ENCODE data around the gene DISC1. TPM values are rescaled to one million over a fixed set of nuclear protein-coding genes. Genes with fewer than 3 reads are reported as not detected.
A peak's percentile ranks its signal among the peaks of the same experiment; 100 is the strongest.

DISC1 gene
- polyA plus RNA-seq, 1 of the 3 experiments (the other 2 are of a cell fraction): 1.7 TPM

DNA sequence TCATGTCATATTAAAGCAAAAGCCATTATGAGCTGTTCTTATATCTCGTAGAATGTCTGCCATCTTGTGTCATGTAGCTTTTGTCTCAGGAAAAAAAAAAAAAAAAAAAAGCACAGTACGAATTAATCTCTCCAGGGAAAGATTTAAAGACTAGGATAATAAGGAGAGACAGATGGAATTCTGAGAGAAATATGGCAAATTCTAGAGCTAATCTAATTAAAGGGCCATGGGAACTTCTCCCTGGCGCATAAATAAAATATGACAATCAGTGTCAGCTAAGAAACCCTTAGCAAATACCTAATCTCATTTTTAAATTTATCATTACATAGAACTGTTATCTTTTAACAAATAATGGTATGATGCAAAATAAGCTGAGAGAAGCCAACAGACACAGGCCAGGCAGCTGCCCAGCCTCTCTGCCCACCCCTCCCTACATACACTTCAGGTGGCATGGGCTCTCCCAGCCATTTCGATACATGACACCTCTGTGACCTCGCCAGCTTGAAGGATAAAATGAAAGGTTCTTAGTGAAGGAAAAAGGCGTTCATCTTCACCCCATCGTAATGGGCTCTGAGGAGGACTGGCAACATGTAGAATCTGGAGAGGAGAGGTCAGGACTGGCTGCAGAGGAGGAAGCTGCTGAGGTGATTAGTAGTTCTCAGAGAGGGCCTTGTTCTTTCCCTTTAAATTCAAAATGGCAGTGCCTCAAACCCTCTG lies 39.8 kb downstream of the DISC1 start:
- Histone ChIP-seq H3K9ac (no peak overlapping the region), H3F3A (replicated peaks; ENCODE audit: insufficient read depth) (no peaks in the 10 kb centered on the region), H3K4me1 (ENCODE audit: control insufficient read depth in 1 of 2, insufficient read depth in 2 of 2, low read depth in 1 of 2, low read length in 1 of 2) (peaks cover 0 to 8% of the 10 kb centered on the region in 2 experiments; a peak in 2 of 4 replicates), H3K9me2 (no peaks in the 10 kb centered on the region), H3K4me2 (no peak overlapping the region), H4K20me1 (ENCODE audit: insufficient read depth) (no peaks in the 10 kb centered on the region), H3K36me3 (replicated peaks in 1 of 2; ENCODE audit: control insufficient read depth in 1 of 2, insufficient read depth in 2 of 2, low read length in 1 of 2) (no peaks in the 10 kb centered on the region), H3K4me3 (ENCODE audit: low read depth in 2 of 2, low read length in 1 of 2) (no peak overlapping the region), H3K9me3 (no peaks in the 10 kb centered on the region), H3K27ac (ENCODE audit: low read depth in 2 of 2, low read length in 1 of 2) (no peak overlapping the region), H2AFZ (ENCODE audit: low read depth) (no peak overlapping the region), H3K79me2 (ENCODE audit: insufficient read depth) (no peaks in the 10 kb centered on the region), H3K27me3 (ENCODE audit: insufficient read depth) (no peaks in the 10 kb centered on the region)
- TF ChIP-seq POLR2AphosphoS5 (IDR thresholded peaks at IDR 0.05; ENCODE audit: low read depth, low read length): no peak
- TF ChIP-seq RCOR1 (IDR thresholded peaks at IDR 0.05; ENCODE audit: low read length): no peak
- no peak for TF ChIP-seq TAF1 (IDR thresholded peaks at IDR 0.05; ENCODE audit: borderline replicate concordance, low read depth, low read length)
- TF ChIP-seq TEAD4 (IDR thresholded peaks at IDR 0.05; ENCODE audit: borderline replicate concordance, insufficient read depth): no peak
- TF ChIP-seq, protein P1, sequence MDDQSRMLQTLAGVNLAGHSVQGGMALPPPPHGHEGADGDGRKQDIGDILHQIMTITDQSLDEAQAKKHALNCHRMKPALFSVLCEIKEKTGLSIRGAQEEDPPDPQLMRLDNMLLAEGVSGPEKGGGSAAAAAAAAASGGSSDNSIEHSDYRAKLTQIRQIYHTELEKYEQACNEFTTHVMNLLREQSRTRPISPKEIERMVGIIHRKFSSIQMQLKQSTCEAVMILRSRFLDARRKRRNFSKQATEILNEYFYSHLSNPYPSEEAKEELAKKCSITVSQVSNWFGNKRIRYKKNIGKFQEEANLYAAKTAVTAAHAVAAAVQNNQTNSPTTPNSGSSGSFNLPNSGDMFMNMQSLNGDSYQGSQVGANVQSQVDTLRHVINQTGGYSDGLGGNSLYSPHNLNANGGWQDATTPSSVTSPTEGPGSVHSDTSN (IDR thresholded peaks at IDR 0.05): 0 out of 2 replicates have a peak, but pooled peaks have one; percentile 16
- TF ChIP-seq TCF12 (IDR thresholded peaks at IDR 0.05): no peak
- TF ChIP-seq, protein P2, sequence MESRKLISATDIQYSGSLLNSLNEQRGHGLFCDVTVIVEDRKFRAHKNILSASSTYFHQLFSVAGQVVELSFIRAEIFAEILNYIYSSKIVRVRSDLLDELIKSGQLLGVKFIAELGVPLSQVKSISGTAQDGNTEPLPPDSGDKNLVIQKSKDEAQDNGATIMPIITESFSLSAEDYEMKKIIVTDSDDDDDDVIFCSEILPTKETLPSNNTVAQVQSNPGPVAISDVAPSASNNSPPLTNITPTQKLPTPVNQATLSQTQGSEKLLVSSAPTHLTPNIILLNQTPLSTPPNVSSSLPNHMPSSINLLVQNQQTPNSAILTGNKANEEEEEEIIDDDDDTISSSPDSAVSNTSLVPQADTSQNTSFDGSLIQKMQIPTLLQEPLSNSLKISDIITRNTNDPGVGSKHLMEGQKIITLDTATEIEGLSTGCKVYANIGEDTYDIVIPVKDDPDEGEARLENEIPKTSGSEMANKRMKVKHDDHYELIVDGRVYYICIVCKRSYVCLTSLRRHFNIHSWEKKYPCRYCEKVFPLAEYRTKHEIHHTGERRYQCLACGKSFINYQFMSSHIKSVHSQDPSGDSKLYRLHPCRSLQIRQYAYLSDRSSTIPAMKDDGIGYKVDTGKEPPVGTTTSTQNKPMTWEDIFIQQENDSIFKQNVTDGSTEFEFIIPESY (IDR thresholded peaks at IDR 0.05; ENCODE audit: borderline replicate concordance, low read depth): no peak
- POLR2A ChIA-PET: no interaction called here
- no peak for DNase-seq
- WGBS (ENCODE audit: low lambda C conversion rate): 62% methylated on average over 7 of the region's 7 CpGs
- CTCF ChIA-PET: interaction anchor here (0.9 to 1.3 kb wide), 2 partner anchors 23 to 33 kb away, joined by 3 read pairs; no protein-coding TSS in a partner anchor

GRCh38 chr1:231666937-231667608 lies 40.5 kb downstream of the DISC1 start:
- no peak overlapping the region for H3K9ac ChIP-seq
- ChIA-PET CTCF (interaction anchor here (0.9 to 1.2 kb wide), 3 partner anchors 19 to 32 kb away, joined by 3 read pairs; no protein-coding TSS in a partner anchor), POLR2A (no interaction called here)
- no peak overlapping the region for H3K27ac ChIP-seq (ENCODE audit: low read depth in 2 of 2, low read length in 1 of 2)
- H3K79me2 ChIP-seq (ENCODE audit: insufficient read depth): no peaks in the 10 kb centered on the region
- H3K4me3 ChIP-seq (ENCODE audit: low read depth in 2 of 2, low read length in 1 of 2): no peak overlapping the region
- H2AFZ ChIP-seq (ENCODE audit: low read depth): no peak overlapping the region
- no peaks in the 10 kb centered on the region for H3K36me3 ChIP-seq (replicated peaks in 1 of 2; ENCODE audit: control insufficient read depth in 1 of 2, insufficient read depth in 2 of 2, low read length in 1 of 2)
- H3K4me1 ChIP-seq (ENCODE audit: control insufficient read depth in 1 of 2, insufficient read depth in 2 of 2, low read depth in 1 of 2, low read length in 1 of 2): peaks cover 0 to 8% of the 10 kb centered on the region in 2 experiments; a peak in 2 of 4 replicates
- H3K9me3 ChIP-seq: no peaks in the 10 kb centered on the region
- no peaks in the 10 kb centered on the region for H3F3A ChIP-seq (replicated peaks; ENCODE audit: insufficient read depth)
- 56% methylated on average over 1 of the region's 1 CpG for WGBS (ENCODE audit: low lambda C conversion rate)
- no peaks in the 10 kb centered on the region for H3K9me2 ChIP-seq
- no peaks in the 10 kb centered on the region for H3K27me3 ChIP-seq (ENCODE audit: insufficient read depth)
- no peaks in the 10 kb centered on the region for H4K20me1 ChIP-seq (ENCODE audit: insufficient read depth)
- DNase-seq: no peak
- no peak overlapping the region for H3K4me2 ChIP-seq
- TF ChIP-seq, protein P3, sequence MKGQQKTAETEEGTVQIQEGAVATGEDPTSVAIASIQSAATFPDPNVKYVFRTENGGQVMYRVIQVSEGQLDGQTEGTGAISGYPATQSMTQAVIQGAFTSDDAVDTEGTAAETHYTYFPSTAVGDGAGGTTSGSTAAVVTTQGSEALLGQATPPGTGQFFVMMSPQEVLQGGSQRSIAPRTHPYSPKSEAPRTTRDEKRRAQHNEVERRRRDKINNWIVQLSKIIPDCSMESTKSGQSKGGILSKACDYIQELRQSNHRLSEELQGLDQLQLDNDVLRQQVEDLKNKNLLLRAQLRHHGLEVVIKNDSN (IDR thresholded peaks at IDR 0.05; ENCODE audit: borderline replicate concordance, low read depth): no peak
- TF ChIP-seq MEF2A (IDR thresholded peaks at IDR 0.05; ENCODE audit: borderline replicate concordance, low read depth): no peak
- TF ChIP-seq SMC3 (IDR thresholded peaks at IDR 0.05; ENCODE audit: low read depth, low read length): no peak
- TF ChIP-seq, protein P1 (IDR thresholded peaks at IDR 0.05): no peak
- TF ChIP-seq JUND (IDR thresholded peaks at IDR 0.05): no peak
- TF ChIP-seq SIN3A (IDR thresholded peaks at IDR 0.05; ENCODE audit: borderline replicate concordance, low read depth, low read length): no peak
- TF ChIP-seq USF2 (IDR thresholded peaks at IDR 0.05; ENCODE audit: borderline replicate concordance, low read depth, low read length): no peak
- TF ChIP-seq MAX (IDR thresholded peaks at IDR 0.05; ENCODE audit: low read depth): no peak
- no peak for TF ChIP-seq TCF12 (IDR thresholded peaks at IDR 0.05)
- TF ChIP-seq FOXM1 (IDR thresholded peaks at IDR 0.05; ENCODE audit: low read depth): no peak
- TF ChIP-seq RCOR1 (IDR thresholded peaks at IDR 0.05; ENCODE audit: low read length): no peak
- no peak for TF ChIP-seq NRF1 (IDR thresholded peaks at IDR 0.05; ENCODE audit: low read depth, low read length)
- TF ChIP-seq CHD2 (IDR thresholded peaks at IDR 0.05; ENCODE audit: low read length, partially characterized antibody): no peak

Measured in SK-N-SH (cell line).